Ishikawa (cell line): ENCODE measurements around the gene IFNG-AS1.

Experiments
- EP300 ChIP-seq: IDR thresholded peaks from 2 replicates; pipeline ENCODE4 v1.6.1; 2012; ENCODE audit warnings: borderline replicate concordance
- RAD21 ChIP-seq: IDR thresholded peaks from 2 replicates; pipeline ENCODE4 v1.6.1; 2012; ENCODE audit warnings: low read depth
- TAF1 ChIP-seq: IDR thresholded peaks from 2 replicates; pipeline ENCODE4 v1.6.1; 2012; ENCODE audit warnings: low read depth, mild to moderate bottlenecking
- ZBTB7A ChIP-seq: IDR thresholded peaks from 2 replicates; pipeline ENCODE4 v1.6.1; 2012; ENCODE audit warnings: low read depth

DNA sequence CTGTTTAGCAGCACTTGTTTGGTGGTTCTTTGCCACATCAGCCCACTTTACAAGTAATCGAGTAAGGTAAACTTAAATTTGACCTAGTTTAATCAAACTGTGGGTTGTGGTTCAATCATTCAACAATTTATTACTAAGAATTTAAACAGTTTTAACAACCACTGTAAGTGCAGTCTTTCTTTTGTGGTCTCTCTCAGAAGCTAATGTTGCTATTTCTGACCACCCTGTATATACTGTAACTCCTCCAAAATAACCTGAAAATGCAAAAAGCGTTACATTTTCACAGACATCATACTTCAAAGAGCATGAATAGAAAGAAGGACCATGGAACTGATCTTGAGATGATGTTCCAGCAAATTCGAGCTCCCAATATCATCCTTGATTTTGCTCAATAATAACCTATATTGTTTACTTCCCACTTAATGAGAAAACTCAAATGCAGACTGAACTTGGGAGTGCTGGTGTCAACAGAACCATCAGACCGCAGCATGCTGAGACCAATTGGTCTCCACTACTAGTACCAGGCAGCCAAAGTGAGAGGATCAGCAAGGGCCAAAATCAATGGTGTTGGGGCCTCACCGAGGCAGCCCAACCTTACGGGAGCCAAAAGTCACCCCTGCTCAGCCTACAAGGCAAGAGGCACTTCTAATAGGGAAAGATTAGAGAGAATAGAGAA is 22.1 kb downstream of the IFNG-AS1 start:
- no peak for TF ChIP-seq EP300
- no peak for TF ChIP-seq RAD21
- TF ChIP-seq TAF1: no peak
- no peak for TF ChIP-seq ZBTB7A
